HepG2 (cell line): ENCODE results near the gene SRCIN1. TPM values are rescaled to one million over a fixed set of nuclear protein-coding genes. Genes with fewer than 3 reads are reported as not detected.

Source experiments
- ASH2L ChIP-seq: fragments of 300-600, 200-600 bp; sonication (generic); IDR thresholded peaks from 2 replicates; pipeline ENCODE4 v1.7.0; 2017; ENCODE audit warnings: low read depth, mild to moderate bottlenecking, moderate library complexity, mixed read lengths, low read length; ENCODE audit not compliant: insufficient read length
- CBX2 ChIP-seq, 2 experiments: fragments of 200-600 bp in 1 of 2; sonication (generic); formaldehyde crosslinking in 1 of 2; IDR thresholded peaks; 2 replicates each; pipeline versions ENCODE4 v1.7.0 to v1.8.1; 2018 to 2022; ENCODE audit warnings: low read depth in 2 of 2, low read length in 1 of 2, mild to moderate bottlenecking in 1 of 2, missing genetic modification reagents in 1 of 2
- CEBPZ ChIP-seq: IDR thresholded peaks from 2 replicates; pipeline ENCODE4 v1.6.1; 2012; ENCODE audit warnings: low read length, improper control_type of control experiment
- CREM ChIP-seq, 2 experiments: sonication (generic) in 1 of 2; formaldehyde crosslinking in 1 of 2; IDR thresholded peaks; 2 replicates each; pipeline versions ENCODE4 v1.4.0 to v1.6.1; 2016 to 2020; ENCODE audit warnings: antibody characterized with exemption in 1 of 2, mild to moderate bottlenecking in 1 of 2, missing genetic modification reagents in 1 of 2
- FOXA1 ChIP-seq, 2 experiments: fragments of 450-650 bp in 1 of 2; sonication (generic) in 1 of 2; formaldehyde crosslinking in 1 of 2; IDR thresholded peaks; 2 replicates each; pipeline versions ENCODE4 v1.4.0 to v1.6.1; 2016 to 2020; ENCODE audit warnings: missing genetic modification reagents in 1 of 2
- HDAC2 ChIP-seq: sonication (generic); formaldehyde crosslinking; IDR thresholded peaks from 2 replicates; pipeline ENCODE4 v1.4.0; 2020; ENCODE audit warnings: missing genetic modification reagents
- HMG20A ChIP-seq: IDR thresholded peaks from 2 replicates; pipeline ENCODE4 v1.6.1; 2016; ENCODE audit warnings: borderline replicate concordance
- IKZF1 ChIP-seq: fragments of 450-650 bp; IDR thresholded peaks from 2 replicates; pipeline ENCODE4 v1.7.1; 2016
- JUND ChIP-seq: sonication (generic); formaldehyde crosslinking; IDR thresholded peaks from 2 replicates; pipeline ENCODE4 v1.8.0; 2022; ENCODE audit warnings: mild to moderate bottlenecking, missing genetic modification reagents
- PAX8 ChIP-seq: sonication (generic); formaldehyde crosslinking; IDR thresholded peaks from 2 replicates; pipeline ENCODE4 v1.8.0; 2022; ENCODE audit warnings: mild to moderate bottlenecking, missing genetic modification reagents, borderline replicate concordance
- SRSF4 ChIP-seq: fragments of 200-400 bp; formaldehyde crosslinking; IDR thresholded peaks from one replicate; pipeline ENCODE4 v1.6.1; 2018; ENCODE audit warnings: mild to moderate bottlenecking, low read depth, low read length, moderate library complexity; ENCODE audit not compliant: poor library complexity, severe bottlenecking
- ZMYM3 ChIP-seq: sonication (generic); formaldehyde crosslinking; IDR thresholded peaks from 2 replicates; pipeline ENCODE4 v1.5.1; 2020; ENCODE audit warnings: mild to moderate bottlenecking, missing genetic modification reagents
- ZNF230 ChIP-seq: sonication (generic); formaldehyde crosslinking; IDR thresholded peaks from 2 replicates; pipeline ENCODE4 v1.4.0; 2020; ENCODE audit warnings: mild to moderate bottlenecking, missing genetic modification reagents
- ZNF24 ChIP-seq: fragments of 450-650 bp; IDR thresholded peaks from 2 replicates; pipeline ENCODE4 v1.6.1; 2017; ENCODE audit warnings: antibody characterized with exemption, mild to moderate bottlenecking
- ZNF609 ChIP-seq: sonication (generic); formaldehyde crosslinking; IDR thresholded peaks from 2 replicates; pipeline ENCODE4 v1.4.0; 2020; ENCODE audit warnings: mild to moderate bottlenecking, missing genetic modification reagents, borderline replicate concordance
- polyA plus RNA-seq, 8 experiments: library from polyadenylated mRNA; depleted of rRNA in 3 of 8; stranded (reverse) in 7 of 8; unstranded in 1 of 8; fragments of >200 nt; fragmentation: Illumina TruSeq in 4 of 8; extraction: Trizol in 4 of 8; gene quantifications; 2 replicates each; pipeline versions ENCODE4 v1.2.1 to v1.2.3, GENCODE V29; 2011 to 2016; ENCODE audit warnings: low read depth in 4 of 8, missing spikeins in 1 of 8, mixed read lengths in 1 of 8; ENCODE audit not compliant: insufficient read depth in 1 of 8
- total RNA-seq, 5 experiments: library from RNA; depleted of rRNA; stranded (reverse); fragments of >200 nt; fragmentation: Illumina TruSeq; extraction: Trizol; gene quantifications; 2 replicates each; pipeline ENCODE4 v1.2.3, GENCODE V29; 2016; ENCODE audit warnings: low read depth in 1 of 5
- TF ChIP-seq, protein P1 (sequence below): sonication (generic); formaldehyde crosslinking; IDR thresholded peaks from 2 replicates; pipeline ENCODE4 v1.4.0; 2020; ENCODE audit warnings: missing genetic modification reagents, borderline replicate concordance

The SRCIN1 gene
- total and polyA plus RNA-seq, 2 of the 13 experiments (the other 11 are each of a cell fraction or from before 2014, with no cell fraction given) = 1.2 to 9.6 TPM

DNA sequence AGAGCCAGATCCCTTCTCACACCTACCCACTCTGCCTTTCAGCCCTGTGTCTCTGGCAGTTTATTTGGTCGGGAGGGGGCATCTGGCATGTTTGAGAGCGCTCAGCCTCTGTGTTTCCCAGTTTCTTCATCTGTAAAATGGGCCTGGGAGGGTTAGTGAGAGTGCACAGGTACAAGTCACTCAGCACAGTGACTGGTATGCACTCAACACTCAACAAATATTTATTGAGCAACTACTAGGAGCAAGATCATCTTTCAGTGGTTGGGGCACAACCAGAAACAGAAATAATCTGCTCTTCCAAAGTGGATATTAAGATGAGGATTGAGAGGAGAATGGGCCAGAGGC is 13.7 kb upstream of the SRCIN1 start (continued):
- no peak for TF ChIP-seq PAX8
- no peak for TF ChIP-seq CEBPZ
- TF ChIP-seq ASH2L = no peak
- TF ChIP-seq CREM (IDR thresholded peaks at IDR 0.05) = no peak
- TF ChIP-seq CREM (CRISPR knock-in tag; IDR thresholded peaks at IDR 0.05) = no peak
- 0 out of 2 replicates have a peak, but pooled peaks have one; percentile 16 for TF ChIP-seq ZNF230 (CRISPR knock-in tag)
- TF ChIP-seq IKZF1 = no peak
- TF ChIP-seq HMG20A (CRISPR knock-in tag) = no peak
- no peak for TF ChIP-seq ZNF24
- no peak for TF ChIP-seq CBX2 (IDR thresholded peaks at IDR 0.05; ENCODE audit: low read depth, low read length)
- no peak for TF ChIP-seq CBX2 (CRISPR knock-in tag; IDR thresholded peaks at IDR 0.05; ENCODE audit: low read depth)
- TF ChIP-seq ZNF609 = no peak
- peak; percentile 28; the same call in 1 of the 2 replicates for TF ChIP-seq HDAC2
- TF ChIP-seq SRSF4 = no peak
- TF ChIP-seq JUND = no peak
- TF ChIP-seq FOXA1 (IDR thresholded peaks at IDR 0.05) = no peak
- TF ChIP-seq FOXA1 (CRISPR knock-in tag; IDR thresholded peaks at IDR 0.05) = no peak; the same call in 1 of the 2 replicates
- peak; percentile 72 for TF ChIP-seq ZMYM3
- TF ChIP-seq, protein P1, sequence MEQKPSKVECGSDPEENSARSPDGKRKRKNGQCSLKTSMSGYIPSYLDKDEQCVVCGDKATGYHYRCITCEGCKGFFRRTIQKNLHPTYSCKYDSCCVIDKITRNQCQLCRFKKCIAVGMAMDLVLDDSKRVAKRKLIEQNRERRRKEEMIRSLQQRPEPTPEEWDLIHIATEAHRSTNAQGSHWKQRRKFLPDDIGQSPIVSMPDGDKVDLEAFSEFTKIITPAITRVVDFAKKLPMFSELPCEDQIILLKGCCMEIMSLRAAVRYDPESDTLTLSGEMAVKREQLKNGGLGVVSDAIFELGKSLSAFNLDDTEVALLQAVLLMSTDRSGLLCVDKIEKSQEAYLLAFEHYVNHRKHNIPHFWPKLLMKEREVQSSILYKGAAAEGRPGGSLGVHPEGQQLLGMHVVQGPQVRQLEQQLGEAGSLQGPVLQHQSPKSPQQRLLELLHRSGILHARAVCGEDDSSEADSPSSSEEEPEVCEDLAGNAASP (CRISPR knock-in tag) = peak; percentile 29; the same call in 1 of the 2 replicates
